GM12872 (cell line): Measurements from ENCODE around the gene ACTC1.

Experiments used
- TF ChIP-seq, protein P1 (sequence below): IDR thresholded peaks from 3 replicates; pipeline ENCODE4 v1.5.1; 2011; ENCODE audit warnings: low read depth, mild to moderate bottlenecking, low read length, moderate library complexity; ENCODE audit not compliant: insufficient read depth

The ACTC1 gene

GRCh38 chr15:34769711-34770110 is 25.6 kb downstream of the ACTC1 start:
- TF ChIP-seq, protein P1, sequence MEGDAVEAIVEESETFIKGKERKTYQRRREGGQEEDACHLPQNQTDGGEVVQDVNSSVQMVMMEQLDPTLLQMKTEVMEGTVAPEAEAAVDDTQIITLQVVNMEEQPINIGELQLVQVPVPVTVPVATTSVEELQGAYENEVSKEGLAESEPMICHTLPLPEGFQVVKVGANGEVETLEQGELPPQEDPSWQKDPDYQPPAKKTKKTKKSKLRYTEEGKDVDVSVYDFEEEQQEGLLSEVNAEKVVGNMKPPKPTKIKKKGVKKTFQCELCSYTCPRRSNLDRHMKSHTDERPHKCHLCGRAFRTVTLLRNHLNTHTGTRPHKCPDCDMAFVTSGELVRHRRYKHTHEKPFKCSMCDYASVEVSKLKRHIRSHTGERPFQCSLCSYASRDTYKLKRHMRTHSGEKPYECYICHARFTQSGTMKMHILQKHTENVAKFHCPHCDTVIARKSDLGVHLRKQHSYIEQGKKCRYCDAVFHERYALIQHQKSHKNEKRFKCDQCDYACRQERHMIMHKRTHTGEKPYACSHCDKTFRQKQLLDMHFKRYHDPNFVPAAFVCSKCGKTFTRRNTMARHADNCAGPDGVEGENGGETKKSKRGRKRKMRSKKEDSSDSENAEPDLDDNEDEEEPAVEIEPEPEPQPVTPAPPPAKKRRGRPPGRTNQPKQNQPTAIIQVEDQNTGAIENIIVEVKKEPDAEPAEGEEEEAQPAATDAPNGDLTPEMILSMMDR: no peak

DNA sequence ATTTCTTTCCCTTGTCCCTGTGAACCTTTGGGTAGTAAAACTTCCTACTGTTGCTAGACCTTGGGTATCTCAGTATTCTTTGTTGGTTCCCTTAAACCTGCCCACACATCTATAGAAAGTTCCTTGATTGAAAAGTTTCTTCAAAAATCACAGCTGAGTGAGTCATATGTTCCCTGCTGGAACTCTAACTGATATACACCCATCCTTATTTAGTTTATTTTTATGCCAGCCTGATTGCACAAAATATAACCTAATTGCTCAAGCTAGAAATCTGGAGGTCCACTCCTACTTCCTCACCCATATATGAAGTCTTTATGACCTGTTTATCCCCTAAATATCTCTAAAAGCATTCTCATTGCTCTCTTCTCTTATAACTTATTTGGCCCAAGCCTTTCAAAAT is 26.8 kb downstream of the ACTC1 start:
- TF ChIP-seq, protein P1: no peak

DNA sequence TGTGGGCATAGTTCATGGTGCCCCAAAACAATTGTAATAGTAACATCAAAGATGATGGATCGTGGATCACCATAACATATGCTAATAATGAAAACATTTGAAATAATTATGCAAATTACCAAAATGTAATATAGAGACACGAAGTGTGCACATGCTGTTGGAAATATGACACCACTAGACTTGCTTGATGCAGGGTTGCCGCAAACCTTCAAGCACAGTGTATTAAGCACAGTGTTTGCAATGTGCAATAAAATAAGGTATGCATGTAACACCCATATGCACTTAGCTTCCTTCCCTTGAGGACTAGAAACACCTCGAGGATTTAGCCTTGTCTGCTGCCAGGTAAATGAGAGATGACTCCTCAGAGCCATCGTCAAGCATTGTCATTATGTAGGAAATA is 29.6 kb downstream of the ACTC1 start:
- TF ChIP-seq, protein P1: no peak

DNA sequence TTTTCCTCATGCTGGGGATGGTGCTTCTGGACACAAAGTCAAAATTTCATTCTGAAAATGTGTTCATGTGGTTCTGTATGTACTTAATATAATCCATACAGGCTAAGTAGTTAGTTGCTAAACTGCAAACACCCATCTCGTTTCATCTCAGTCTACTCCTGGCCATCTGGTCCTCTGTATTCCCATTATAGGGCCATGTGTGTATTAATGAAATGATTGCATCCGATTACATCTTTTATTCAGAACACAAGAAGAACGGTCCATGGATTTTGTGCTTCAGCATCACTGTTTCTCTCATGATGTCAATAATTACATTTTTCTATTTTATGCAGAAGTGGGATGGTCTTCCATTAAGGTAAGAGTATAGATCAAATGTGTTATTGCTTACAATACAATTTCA is 34.4 kb downstream of the ACTC1 start:
- TF ChIP-seq, protein P1: no peak

DNA sequence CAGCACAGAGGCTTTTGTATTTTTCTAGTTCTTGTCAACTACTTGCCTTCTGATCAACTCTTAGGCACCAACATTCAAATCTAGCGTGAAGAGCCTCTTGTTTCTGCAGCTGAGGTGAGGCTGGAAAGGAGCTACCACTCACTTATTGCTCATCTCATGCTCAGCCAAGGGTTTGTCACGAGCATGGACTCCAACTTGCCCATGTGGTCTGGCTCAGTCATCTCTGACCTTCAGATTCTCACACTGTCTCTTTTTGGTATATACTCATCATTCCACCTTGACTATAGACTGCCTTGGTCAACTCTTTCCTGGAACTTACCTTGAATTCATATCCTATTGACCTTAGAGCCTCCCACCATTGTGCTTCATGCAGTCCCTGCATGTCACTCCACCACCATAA is 35.4 kb downstream of the ACTC1 start:
- TF ChIP-seq, protein P1: no peak

DNA sequence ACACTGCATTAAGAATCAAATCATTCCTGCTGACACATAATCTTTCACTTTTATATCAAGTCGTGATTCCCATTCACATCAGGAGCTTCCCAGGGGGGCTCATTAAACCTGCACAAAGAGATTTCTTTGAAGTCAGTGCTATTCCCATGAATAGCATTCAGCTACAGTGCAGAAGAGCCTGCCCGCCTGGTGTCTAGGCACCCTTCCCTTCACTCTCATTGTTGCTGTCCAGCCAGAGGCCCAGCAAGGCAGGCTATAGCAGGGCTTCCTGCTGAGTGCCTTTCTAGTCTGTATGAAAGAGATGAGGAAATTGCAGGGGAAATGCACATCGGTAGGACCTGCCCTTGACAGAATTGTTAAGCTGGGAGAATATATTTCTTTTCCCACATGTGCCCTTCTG is 36.0 kb downstream of the ACTC1 start:
- TF ChIP-seq, protein P1: no peak

- TF ChIP-seq, protein P1: no peak
Measured at GRCh38 chr15:34757262-34757661, 38.1 kb downstream of the ACTC1 start.

- TF ChIP-seq, protein P1: no peak
Measured at GRCh38 chr15:34755419-34755773, 40.0 kb downstream of the ACTC1 start.
